ENCODE measurements around the gene SCUBE2.

GRCh38 chr11:9133956-9134355 lies 42.6 kb upstream of the SCUBE2 start:
- TF ChIP-seq, protein P1, sequence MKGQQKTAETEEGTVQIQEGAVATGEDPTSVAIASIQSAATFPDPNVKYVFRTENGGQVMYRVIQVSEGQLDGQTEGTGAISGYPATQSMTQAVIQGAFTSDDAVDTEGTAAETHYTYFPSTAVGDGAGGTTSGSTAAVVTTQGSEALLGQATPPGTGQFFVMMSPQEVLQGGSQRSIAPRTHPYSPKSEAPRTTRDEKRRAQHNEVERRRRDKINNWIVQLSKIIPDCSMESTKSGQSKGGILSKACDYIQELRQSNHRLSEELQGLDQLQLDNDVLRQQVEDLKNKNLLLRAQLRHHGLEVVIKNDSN (CRISPR knock-in tag; IDR thresholded peaks at IDR 0.05) = no peak
- TF ChIP-seq USF2 (CRISPR knock-in tag; IDR thresholded peaks at IDR 0.05) (no peak), CTCF (IDR thresholded peaks at IDR 0.05) (no peak)
- TF ChIP-seq, protein P2, sequence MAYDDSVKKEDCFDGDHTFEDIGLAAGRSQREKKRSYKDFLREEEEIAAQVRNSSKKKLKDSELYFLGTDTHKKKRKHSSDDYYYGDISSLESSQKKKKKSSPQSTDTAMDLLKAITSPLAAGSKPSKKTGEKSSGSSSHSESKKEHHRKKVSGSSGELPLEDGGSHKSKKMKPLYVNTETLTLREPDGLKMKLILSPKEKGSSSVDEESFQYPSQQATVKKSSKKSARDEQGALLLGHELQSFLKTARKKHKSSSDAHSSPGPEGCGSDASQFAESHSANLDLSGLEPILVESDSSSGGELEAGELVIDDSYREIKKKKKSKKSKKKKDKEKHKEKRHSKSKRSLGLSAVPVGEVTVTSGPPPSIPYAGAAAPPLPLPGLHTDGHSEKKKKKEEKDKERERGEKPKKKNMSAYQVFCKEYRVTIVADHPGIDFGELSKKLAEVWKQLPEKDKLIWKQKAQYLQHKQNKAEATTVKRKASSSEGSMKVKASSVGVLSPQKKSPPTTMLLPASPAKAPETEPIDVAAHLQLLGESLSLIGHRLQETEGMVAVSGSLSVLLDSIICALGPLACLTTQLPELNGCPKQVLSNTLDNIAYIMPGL (CRISPR knock-in tag; IDR thresholded peaks at IDR 0.05) = no peak

All from WTC11 (cell line).